ENCODE measurements around the gene PRKCE. TPM values are rescaled to one million over a fixed set of nuclear protein-coding genes. Genes with fewer than 3 reads are reported as not detected.

PRKCE gene
- total and polyA plus RNA-seq, 2 donors (not counting 3 experiments of a cell fraction or from before 2014, with no cell fraction given) = 27.9 to 33.9 TPM

DNA sequence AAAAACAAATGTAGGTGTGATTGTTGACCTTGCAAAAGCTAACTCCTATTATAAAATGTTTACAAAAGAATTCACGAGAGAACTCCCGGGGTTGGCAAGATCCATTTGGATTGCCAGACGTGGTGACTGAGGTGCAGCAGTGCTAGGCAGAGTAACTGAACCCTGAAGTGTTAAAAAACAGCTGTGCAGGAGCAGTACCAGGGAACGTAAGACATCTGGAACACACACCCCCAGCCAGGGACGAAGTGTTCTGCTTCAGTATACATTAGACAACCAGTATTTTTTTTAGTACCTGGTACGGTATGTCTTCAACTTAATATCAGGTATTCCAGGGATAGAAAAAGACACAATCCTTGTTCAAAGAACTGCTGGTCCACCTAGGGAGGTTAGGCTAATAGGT lies 373.6 kb downstream of the PRKCE start:
- no peak for TF ChIP-seq EZH2 (IDR thresholded peaks at IDR 0.05; ENCODE audit: borderline replicate concordance, low read depth, low read length, severe bottlenecking)
- TF ChIP-seq, protein P1, sequence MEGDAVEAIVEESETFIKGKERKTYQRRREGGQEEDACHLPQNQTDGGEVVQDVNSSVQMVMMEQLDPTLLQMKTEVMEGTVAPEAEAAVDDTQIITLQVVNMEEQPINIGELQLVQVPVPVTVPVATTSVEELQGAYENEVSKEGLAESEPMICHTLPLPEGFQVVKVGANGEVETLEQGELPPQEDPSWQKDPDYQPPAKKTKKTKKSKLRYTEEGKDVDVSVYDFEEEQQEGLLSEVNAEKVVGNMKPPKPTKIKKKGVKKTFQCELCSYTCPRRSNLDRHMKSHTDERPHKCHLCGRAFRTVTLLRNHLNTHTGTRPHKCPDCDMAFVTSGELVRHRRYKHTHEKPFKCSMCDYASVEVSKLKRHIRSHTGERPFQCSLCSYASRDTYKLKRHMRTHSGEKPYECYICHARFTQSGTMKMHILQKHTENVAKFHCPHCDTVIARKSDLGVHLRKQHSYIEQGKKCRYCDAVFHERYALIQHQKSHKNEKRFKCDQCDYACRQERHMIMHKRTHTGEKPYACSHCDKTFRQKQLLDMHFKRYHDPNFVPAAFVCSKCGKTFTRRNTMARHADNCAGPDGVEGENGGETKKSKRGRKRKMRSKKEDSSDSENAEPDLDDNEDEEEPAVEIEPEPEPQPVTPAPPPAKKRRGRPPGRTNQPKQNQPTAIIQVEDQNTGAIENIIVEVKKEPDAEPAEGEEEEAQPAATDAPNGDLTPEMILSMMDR (IDR thresholded peaks at IDR 0.05; ENCODE audit: extremely low read depth in 1 of 2, insufficient read depth in 1 of 2, low read depth in 1 of 2, low read length in 2 of 2) = no peak
- TF ChIP-seq JUN (IDR thresholded peaks at IDR 0.05; ENCODE audit: borderline replicate concordance, insufficient read depth, insufficient read length, low read depth) = no peak
- no peak for TF ChIP-seq POLR2AphosphoS5 (IDR thresholded peaks at IDR 0.05; ENCODE audit: insufficient read depth, low read depth, low read length)
- TF ChIP-seq MYC (IDR thresholded peaks at IDR 0.05; ENCODE audit: low read depth, low read length) = no peak
- TF ChIP-seq POLR2A (IDR thresholded peaks at IDR 0.05; ENCODE audit: low read depth, low read length) = no peak
- TF ChIP-seq FOS (IDR thresholded peaks at IDR 0.05; ENCODE audit: borderline replicate concordance, insufficient read depth, low read length) = no peak
- TF ChIP-seq GATA2 (IDR thresholded peaks at IDR 0.05; ENCODE audit: insufficient read depth, insufficient read length, low read depth, low read length) = no peak
- TF ChIP-seq, protein P2, sequence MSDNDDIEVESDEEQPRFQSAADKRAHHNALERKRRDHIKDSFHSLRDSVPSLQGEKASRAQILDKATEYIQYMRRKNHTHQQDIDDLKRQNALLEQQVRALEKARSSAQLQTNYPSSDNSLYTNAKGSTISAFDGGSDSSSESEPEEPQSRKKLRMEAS (IDR thresholded peaks at IDR 0.05; ENCODE audit: insufficient read depth, insufficient read length) = no peak
- CTCF ChIA-PET = no interaction called here
- no peak overlapping the region for H3K27ac ChIP-seq (ENCODE audit: insufficient read depth, low read depth, low read length)
- POLR2A ChIA-PET = interaction anchor here (0.7 kb wide), 1 partner anchor 277 kb away, joined by 3 read pairs; no protein-coding TSS in a partner anchor
- no peak overlapping the region for H3K4me2 ChIP-seq (ENCODE audit: insufficient read depth, low read length)
- no TSS peak for BruUV-seq (replicated peaks)
- peaks cover 19% of the 10 kb centered on the region for H3K4me1 ChIP-seq (ENCODE audit: control insufficient read depth, extremely low read depth, insufficient read depth, low read length)
- H3K4me3 ChIP-seq (replicated peaks in 1 of 3; ENCODE audit: insufficient read depth in 1 of 3, low read depth in 1 of 3, low read length in 3 of 3) = no peak overlapping the region
- H3K27me3 ChIP-seq (ENCODE audit: control insufficient read depth in 2 of 2, insufficient read depth in 2 of 2, low read length in 2 of 2) = no peaks in the 10 kb centered on the region
- FAIRE-seq (no peak), DNase-seq (ENCODE audit: low read depth, low spot score) (no peak)
- no peaks in the 10 kb centered on the region for H3K79me2 ChIP-seq (ENCODE audit: control insufficient read depth, insufficient read depth, low read length)
- H3K9me1 ChIP-seq (replicated peaks; ENCODE audit: control insufficient read depth, extremely low read depth, insufficient read depth, low read length) = no peaks in the 10 kb centered on the region
- H3K36me3 ChIP-seq (ENCODE audit: control insufficient read depth in 2 of 2, extremely low read depth in 1 of 2, insufficient read depth in 2 of 2, low read length in 2 of 2) = no peaks in the 10 kb centered on the region
- no peak overlapping the region for H3K9ac ChIP-seq (replicated peaks; ENCODE audit: extremely low read depth, insufficient read depth, low read length)
- no peaks in the 10 kb centered on the region for H4K20me1 ChIP-seq (replicated peaks; ENCODE audit: control insufficient read depth, extremely low read depth, insufficient read depth, low read length)
- intact Hi-C loops (cut with micrococcal nuclease) (no loop called here), dilution Hi-C loops (cut with MboI; ENCODE audit: extremely low pct_ligation_motif_present, low sequenced_read_pairs) (no loop called here)
- H3K9me3 ChIP-seq (replicated peaks; ENCODE audit: control insufficient read depth, insufficient read depth, low read length) = no peaks in the 10 kb centered on the region
- H2AFZ ChIP-seq (ENCODE audit: low read depth, low read length) = no peak overlapping the region
